SK-N-SH treated with all-trans-retinoic acid at 6 μM for 48 hours (cell line): ENCODE measurements around the gene BDNF.

Source experiments
- ATAC-seq: fragments of 200-7000 bp; cut with Tn5 transposase; 3 replicates; pipeline ENCODE4 v1.9.1; 2020; ENCODE audit warnings: mild to moderate bottlenecking, moderate library complexity
- ARNTL ChIP-seq: fragments of 450-650 bp; formaldehyde crosslinking; IDR thresholded peaks from 2 replicates; pipeline ENCODE4 v1.5.0; 2020; ENCODE audit warnings: low read depth, mild to moderate bottlenecking, moderate library complexity, borderline replicate concordance
- BACH2 ChIP-seq: fragments of 250-450 bp; sonication (Bioruptor Pico); IDR thresholded peaks from 2 replicates; pipeline ENCODE4 v1.9.0; 2021; ENCODE audit warnings: mild to moderate bottlenecking, borderline replicate concordance
- CREB5 ChIP-seq: fragments of 250-450 bp; sonication (Bioruptor Pico); IDR thresholded peaks from 2 replicates; pipeline ENCODE4 v1.5.1; 2020; ENCODE audit warnings: low read depth, mild to moderate bottlenecking, moderate library complexity
- CSDC2 ChIP-seq: fragments of 250-450 bp; sonication (Bioruptor Pico); IDR thresholded peaks from 2 replicates; pipeline ENCODE4 v1.5.0; 2020; ENCODE audit warnings: mild to moderate bottlenecking, moderate library complexity
- ESRRG ChIP-seq: fragments of 250-450 bp; sonication (Bioruptor Pico); IDR thresholded peaks from 2 replicates; pipeline ENCODE4 v1.6.1; 2021; ENCODE audit warnings: mild to moderate bottlenecking
- GLIS3 ChIP-seq: fragments of 250-450 bp; sonication (Bioruptor Pico); IDR thresholded peaks from 2 replicates; pipeline ENCODE4 v1.5.0; 2020; ENCODE audit warnings: mild to moderate bottlenecking, moderate library complexity
- ISL1 ChIP-seq: fragments of 250-450 bp; sonication (Bioruptor Pico); IDR thresholded peaks from 2 replicates; pipeline ENCODE4 v2.1.2; 2022; ENCODE audit warnings: mild to moderate bottlenecking, moderate library complexity
- OSR1 ChIP-seq: fragments of 250-450 bp; sonication (Bioruptor Pico); IDR thresholded peaks from 2 replicates; pipeline ENCODE4 v1.8.0; 2022; ENCODE audit warnings: moderate library complexity, mild to moderate bottlenecking, inconsistent platforms
- PPARA ChIP-seq: fragments of 250-450 bp; sonication (Bioruptor Pico); IDR thresholded peaks from 2 replicates; pipeline ENCODE4 v1.5.0; 2020; ENCODE audit warnings: mild to moderate bottlenecking, borderline replicate concordance
- RARB ChIP-seq: fragments of 250-450 bp; sonication (Bioruptor Pico); IDR thresholded peaks from 2 replicates; pipeline ENCODE4 v1.8.0; 2021; ENCODE audit warnings: mild to moderate bottlenecking, moderate library complexity
- SNAI2 ChIP-seq: fragments of 250-450 bp; sonication (Bioruptor Pico); IDR thresholded peaks from 2 replicates; pipeline ENCODE4 v1.5.0; 2020; ENCODE audit warnings: mild to moderate bottlenecking, moderate library complexity
- TCF4 ChIP-seq: fragments of 250-450 bp; sonication (Bioruptor Pico); IDR thresholded peaks from 2 replicates; pipeline ENCODE4 v1.8.0; 2021; ENCODE audit warnings: mild to moderate bottlenecking, moderate library complexity, borderline replicate concordance
- ZC3H10 ChIP-seq: fragments of 250-450 bp; sonication (Bioruptor Pico); IDR thresholded peaks from 2 replicates; pipeline ENCODE4 v1.5.1; 2021; ENCODE audit warnings: mild to moderate bottlenecking, moderate library complexity
- ZFP3 ChIP-seq: fragments of 250-450 bp; sonication (Bioruptor Pico); IDR thresholded peaks from 2 replicates; pipeline ENCODE4 v1.5.0; 2020; ENCODE audit warnings: mild to moderate bottlenecking, moderate library complexity
- ZFP30 ChIP-seq: fragments of 450-650 bp; formaldehyde crosslinking; IDR thresholded peaks from 2 replicates; pipeline ENCODE4 v1.5.0; 2022; ENCODE audit warnings: mild to moderate bottlenecking, moderate library complexity
- ZNF565 ChIP-seq: fragments of 450-650 bp; formaldehyde crosslinking; conservative IDR thresholded peaks from 2 replicates; pipeline ENCODE4 v1.5.0; 2020; ENCODE audit warnings: low read depth, mild to moderate bottlenecking, moderate library complexity
- ZNF70 ChIP-seq: fragments of 450-650 bp; formaldehyde crosslinking; IDR thresholded peaks from 2 replicates; pipeline ENCODE4 v1.5.0; 2020; ENCODE audit warnings: mild to moderate bottlenecking, moderate library complexity
- ZNF8 ChIP-seq: fragments of 450-650 bp; formaldehyde crosslinking; IDR thresholded peaks from 2 replicates; pipeline ENCODE4 v1.5.0; 2020; ENCODE audit warnings: mild to moderate bottlenecking, moderate library complexity
- TF ChIP-seq, protein P1 (sequence below): fragments of 250-450 bp; sonication (Bioruptor Pico); IDR thresholded peaks from 2 replicates; pipeline ENCODE4 v1.8.0; 2021; ENCODE audit warnings: low read depth, mild to moderate bottlenecking, moderate library complexity, borderline replicate concordance
- TF ChIP-seq, protein P2 (sequence below): fragments of 250-450 bp; sonication (Bioruptor Pico); IDR thresholded peaks from 2 replicates; pipeline ENCODE4 v1.5.0; 2020; ENCODE audit warnings: mild to moderate bottlenecking, moderate library complexity

BDNF gene

GRCh38 chr11:27653990-27654758 is 46.1 kb downstream of the BDNF start (continued):
- TF ChIP-seq CREB5 (peak; percentile 39; the same call in 1 of the 2 replicates), ESRRG (peak; percentile 77; the same call in 1 of the 2 replicates), TCF4 (CRISPR knock-in tag) (peak; percentile 96), ZFP30 (CRISPR knock-in tag) (peak; percentile 29; the same call in 1 of the 2 replicates), ZNF70 (CRISPR knock-in tag) (peak; percentile 37; the same call in 1 of the 2 replicates), PPARA (no peak), GLIS3 (CRISPR knock-in tag) (peak; percentile 83; the same call in 1 of the 2 replicates), ZNF8 (CRISPR knock-in tag) (peak; percentile 75; the same call in 1 of the 2 replicates), RARB (no peak), CSDC2 (CRISPR knock-in tag) (no peak; the same call in 1 of the 2 replicates), ZC3H10 (CRISPR knock-in tag) (no peak), OSR1 (no peak), ARNTL (CRISPR knock-in tag) (no peak)
- TF ChIP-seq, protein P1, sequence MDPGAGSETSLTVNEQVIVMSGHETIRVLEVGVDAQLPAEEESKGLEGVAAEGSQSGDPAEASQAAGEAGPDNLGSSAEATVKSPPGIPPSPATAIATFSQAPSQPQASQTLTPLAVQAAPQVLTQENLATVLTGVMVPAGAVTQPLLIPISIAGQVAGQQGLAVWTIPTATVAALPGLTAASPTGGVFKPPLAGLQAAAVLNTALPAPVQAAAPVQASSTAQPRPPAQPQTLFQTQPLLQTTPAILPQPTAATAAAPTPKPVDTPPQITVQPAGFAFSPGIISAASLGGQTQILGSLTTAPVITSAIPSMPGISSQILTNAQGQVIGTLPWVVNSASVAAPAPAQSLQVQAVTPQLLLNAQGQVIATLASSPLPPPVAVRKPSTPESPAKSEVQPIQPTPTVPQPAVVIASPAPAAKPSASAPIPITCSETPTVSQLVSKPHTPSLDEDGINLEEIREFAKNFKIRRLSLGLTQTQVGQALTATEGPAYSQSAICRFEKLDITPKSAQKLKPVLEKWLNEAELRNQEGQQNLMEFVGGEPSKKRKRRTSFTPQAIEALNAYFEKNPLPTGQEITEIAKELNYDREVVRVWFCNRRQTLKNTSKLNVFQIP (CRISPR knock-in tag): no peak
- TF ChIP-seq, all 23 proteins: peak for 14

DNA sequence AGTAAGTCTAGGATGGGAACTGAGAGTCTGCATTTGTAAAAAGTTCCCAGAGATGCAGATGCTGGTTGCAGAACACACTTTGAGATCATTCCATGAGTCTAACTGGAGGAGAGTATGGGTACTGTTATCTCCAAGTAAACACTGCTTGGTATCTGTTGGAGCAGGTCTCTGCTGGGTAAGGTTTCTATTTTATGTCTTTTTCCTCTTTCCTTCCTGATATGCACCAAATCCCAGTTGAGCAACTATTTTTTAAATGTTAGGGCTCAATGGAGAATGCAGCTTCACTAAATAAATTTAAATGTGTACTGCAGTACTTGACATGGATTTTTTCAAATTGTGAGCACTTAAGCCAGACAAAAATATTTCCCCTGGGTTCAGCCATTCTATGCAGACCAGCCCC is 48.5 kb downstream of the BDNF start:
- no peak for ATAC-seq
- TF ChIP-seq ISL1 (CRISPR knock-in tag) (no peak), ZNF8 (CRISPR knock-in tag) (no peak), GLIS3 (CRISPR knock-in tag) (no peak), SNAI2 (CRISPR knock-in tag) (no peak), BACH2 (CRISPR knock-in tag) (no peak), ZFP3 (CRISPR knock-in tag) (no peak)
- TF ChIP-seq, protein P2, sequence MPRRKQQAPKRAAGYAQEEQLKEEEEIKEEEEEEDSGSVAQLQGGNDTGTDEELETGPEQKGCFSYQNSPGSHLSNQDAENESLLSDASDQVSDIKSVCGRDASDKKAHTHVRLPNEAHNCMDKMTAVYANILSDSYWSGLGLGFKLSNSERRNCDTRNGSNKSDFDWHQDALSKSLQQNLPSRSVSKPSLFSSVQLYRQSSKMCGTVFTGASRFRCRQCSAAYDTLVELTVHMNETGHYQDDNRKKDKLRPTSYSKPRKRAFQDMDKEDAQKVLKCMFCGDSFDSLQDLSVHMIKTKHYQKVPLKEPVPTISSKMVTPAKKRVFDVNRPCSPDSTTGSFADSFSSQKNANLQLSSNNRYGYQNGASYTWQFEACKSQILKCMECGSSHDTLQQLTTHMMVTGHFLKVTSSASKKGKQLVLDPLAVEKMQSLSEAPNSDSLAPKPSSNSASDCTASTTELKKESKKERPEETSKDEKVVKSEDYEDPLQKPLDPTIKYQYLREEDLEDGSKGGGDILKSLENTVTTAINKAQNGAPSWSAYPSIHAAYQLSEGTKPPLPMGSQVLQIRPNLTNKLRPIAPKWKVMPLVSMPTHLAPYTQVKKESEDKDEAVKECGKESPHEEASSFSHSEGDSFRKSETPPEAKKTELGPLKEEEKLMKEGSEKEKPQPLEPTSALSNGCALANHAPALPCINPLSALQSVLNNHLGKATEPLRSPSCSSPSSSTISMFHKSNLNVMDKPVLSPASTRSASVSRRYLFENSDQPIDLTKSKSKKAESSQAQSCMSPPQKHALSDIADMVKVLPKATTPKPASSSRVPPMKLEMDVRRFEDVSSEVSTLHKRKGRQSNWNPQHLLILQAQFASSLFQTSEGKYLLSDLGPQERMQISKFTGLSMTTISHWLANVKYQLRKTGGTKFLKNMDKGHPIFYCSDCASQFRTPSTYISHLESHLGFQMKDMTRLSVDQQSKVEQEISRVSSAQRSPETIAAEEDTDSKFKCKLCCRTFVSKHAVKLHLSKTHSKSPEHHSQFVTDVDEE (CRISPR knock-in tag): no peak

DNA sequence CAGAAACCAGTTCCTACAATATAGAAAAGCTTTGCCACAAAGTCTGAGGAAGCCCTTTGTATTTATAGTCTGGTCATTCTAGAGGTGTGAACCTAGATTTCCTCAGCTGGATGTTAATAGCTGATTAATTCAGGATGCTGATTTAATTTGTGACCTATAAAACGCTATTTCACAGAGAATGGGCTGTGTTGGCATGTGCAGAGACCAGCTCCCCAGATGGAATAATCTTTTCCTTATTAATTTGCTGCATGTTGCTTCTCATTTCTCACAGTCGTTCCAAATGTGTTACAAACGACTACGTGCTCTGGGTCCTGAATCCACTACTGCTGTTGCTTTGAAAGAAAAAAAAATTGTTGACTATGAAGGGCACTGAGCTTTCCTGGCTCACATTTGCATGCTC is 49.3 kb downstream of the BDNF start:
- ATAC-seq: no peak

More for the DNA sequence above, 49.3 kb downstream of the BDNF start:
- TF ChIP-seq TCF4 (CRISPR knock-in tag) (no peak), ZNF565 (CRISPR knock-in tag) (no peak), OSR1 (no peak), ESRRG (no peak), ARNTL (CRISPR knock-in tag) (no peak), ZNF8 (CRISPR knock-in tag) (no peak)
- TF ChIP-seq, protein P2 (CRISPR knock-in tag): no peak
- TF ChIP-seq, all 23 proteins: peak for 0
